HG02588 (cell line): ENCODE results near the gene CSF2RB.

Experiments
- ATAC-seq: cut with Tn5 transposase; IDR thresholded peaks from one replicate; pipeline ENCODE4 v1.9.1; 2021; ENCODE audit warnings: mild to moderate bottlenecking, moderate library complexity; ENCODE audit not compliant: unreplicated experiment

Gene CSF2RB

GRCh38 chr22:36934418-36935312, 21.2 kb downstream of the CSF2RB start:
- no peak for ATAC-seq

GRCh38 chr22:36935313-36935610, 21.8 kb downstream of the CSF2RB start:
- ATAC-seq: no peak

DNA sequence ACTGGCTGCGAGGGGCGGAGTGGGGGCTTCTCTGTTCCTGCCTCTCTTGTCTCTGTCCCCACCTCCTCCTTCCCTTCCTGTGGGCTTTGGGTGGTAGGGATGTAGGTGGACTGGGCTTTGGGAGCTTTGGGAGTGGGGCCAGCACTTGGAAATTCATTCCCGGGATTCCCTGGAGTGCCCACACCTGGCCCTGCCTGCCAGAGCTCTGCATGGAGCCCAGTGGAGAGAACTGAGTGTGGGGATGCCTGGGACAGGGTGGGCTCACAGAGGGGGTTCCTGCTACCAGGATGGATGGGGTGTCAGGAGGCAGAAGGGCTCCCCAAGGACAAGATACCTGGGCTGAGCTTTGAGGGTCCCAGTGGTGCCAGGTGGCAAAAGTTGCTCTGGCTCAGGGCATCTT, 22.3 kb downstream of the CSF2RB start:
- ATAC-seq: no peak

- no peak for ATAC-seq
These were observed 23.1 kb downstream of the CSF2RB start for GRCh38 chr22:36936362-36937116.

- no peak for ATAC-seq
These were observed 24.0 kb downstream of the CSF2RB start for GRCh38 chr22:36937319-36938027.

DNA sequence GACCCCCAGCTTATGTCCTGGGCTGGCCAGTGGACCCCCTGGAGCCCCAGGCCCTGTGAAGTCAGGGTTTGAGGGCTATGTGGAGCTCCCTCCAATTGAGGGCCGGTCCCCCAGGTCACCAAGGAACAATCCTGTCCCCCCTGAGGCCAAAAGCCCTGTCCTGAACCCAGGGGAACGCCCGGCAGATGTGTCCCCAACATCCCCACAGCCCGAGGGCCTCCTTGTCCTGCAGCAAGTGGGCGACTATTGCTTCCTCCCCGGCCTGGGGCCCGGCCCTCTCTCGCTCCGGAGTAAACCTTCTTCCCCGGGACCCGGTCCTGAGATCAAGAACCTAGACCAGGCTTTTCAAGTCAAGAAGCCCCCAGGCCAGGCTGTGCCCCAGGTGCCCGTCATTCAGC, 24.6 kb downstream of the CSF2RB start:
- ATAC-seq: no peak

DNA sequence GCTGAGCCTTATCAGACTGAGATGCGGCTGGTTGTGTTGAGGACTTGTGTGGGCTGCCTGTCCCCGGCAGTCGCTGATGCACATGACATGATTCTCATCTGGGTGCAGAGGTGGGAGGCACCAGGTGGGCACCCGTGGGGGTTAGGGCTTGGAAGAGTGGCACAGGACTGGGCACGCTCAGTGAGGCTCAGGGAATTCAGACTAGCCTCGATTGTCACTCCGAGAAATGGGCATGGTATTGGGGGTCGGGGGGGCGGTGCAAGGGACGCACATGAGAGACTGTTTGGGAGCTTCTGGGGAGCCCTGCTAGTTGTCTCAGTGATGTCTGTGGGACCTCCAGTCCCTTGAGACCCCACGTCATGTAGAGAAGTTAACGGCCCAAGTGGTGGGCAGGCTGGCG, 25.5 kb downstream of the CSF2RB start:
- ATAC-seq: no peak

DNA sequence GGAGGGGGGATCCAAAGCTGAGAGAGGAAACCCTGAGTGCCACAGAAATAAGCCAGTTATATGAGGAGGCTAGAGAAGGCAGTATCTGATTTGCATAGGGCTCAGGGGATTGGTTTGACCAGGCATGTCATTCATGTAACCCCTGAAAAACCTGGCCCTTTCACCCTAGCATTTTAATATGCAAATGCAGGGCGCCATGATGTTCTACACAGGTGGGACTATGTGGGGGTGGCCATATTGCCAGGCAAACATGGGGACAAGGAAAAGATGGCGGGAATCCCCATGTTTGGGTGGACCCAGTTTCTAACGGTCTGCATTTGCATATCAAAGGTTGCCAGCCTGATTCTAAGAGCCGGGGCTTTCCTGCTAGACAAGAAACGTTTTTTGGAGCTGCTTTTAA, 27.2 kb downstream of the CSF2RB start:
- no peak for ATAC-seq

GRCh38 chr22:36942556-36942955, 29.1 kb downstream of the CSF2RB start:
- ATAC-seq: no peak

GRCh38 chr22:36946421-36947158, 33.2 kb downstream of the CSF2RB start:
- ATAC-seq: no peak

DNA sequence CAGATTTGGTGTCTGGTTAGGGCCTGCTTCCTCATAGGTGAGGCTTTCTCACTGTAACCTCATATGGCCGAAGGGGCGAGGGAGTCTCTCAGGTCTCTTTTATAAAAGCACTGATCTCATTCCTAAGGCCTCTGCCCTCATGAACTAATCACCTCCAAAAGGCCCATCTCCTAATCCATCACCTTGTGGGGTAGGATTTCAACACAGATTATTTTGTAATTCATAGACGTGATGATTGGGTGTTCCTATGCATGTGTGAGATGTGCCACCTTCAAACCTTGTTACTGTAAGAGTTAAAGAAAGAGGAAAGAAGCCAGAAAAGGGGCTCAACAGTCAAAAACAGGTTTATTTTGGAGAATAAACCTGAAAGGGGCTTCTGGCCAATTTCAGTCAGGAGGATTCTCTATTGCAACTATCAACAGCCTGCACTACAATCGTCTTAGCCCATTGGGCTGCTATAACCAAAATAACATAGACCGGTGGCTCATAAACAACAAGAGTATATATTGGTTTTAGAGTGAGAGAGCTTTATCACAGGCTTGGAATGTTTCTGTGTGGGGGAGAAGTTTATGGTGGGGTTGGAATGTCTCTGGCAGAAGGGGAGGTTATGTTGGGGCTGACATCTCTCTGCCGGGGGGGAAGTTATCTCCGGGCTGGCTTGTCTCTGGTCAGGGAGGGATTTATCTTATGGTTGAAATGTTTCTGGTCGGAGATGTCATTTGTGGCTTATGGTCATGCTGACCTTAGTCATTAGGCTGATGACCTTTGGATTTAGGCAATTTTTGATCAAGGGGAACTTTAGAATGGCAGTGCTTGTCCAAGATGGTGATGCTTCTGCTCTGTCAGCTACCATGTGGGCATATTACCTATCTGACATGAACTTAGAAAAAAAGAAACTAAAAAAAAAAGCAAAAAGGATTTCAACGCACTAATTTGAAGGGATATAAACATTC, 35.1 kb downstream of the CSF2RB start:
- ATAC-seq: no peak

- ATAC-seq: no peak
These were observed 37.6 kb downstream of the CSF2RB start for GRCh38 chr22:36950797-36951590.

DNA sequence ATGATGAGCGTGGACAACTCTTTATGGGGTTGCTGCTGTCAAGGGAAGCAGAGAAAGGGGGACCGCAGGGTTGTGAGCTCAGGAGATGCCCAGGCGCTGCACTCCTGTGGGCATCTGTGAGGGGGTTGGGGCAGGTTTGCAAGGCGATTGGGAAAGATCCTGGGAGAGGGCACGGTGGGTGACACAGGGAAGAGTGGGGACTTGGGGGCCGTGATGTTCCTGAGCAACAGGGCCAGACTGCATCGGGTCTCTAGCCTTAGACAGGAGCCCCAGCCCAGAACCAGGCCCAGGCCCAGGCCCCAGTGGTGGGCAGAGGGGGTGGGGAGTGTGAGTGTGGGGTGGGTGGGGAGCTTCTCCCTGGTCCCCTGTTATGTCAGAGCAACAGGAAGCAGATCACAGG, 38.3 kb downstream of the CSF2RB start:
- no peak for ATAC-seq

DNA sequence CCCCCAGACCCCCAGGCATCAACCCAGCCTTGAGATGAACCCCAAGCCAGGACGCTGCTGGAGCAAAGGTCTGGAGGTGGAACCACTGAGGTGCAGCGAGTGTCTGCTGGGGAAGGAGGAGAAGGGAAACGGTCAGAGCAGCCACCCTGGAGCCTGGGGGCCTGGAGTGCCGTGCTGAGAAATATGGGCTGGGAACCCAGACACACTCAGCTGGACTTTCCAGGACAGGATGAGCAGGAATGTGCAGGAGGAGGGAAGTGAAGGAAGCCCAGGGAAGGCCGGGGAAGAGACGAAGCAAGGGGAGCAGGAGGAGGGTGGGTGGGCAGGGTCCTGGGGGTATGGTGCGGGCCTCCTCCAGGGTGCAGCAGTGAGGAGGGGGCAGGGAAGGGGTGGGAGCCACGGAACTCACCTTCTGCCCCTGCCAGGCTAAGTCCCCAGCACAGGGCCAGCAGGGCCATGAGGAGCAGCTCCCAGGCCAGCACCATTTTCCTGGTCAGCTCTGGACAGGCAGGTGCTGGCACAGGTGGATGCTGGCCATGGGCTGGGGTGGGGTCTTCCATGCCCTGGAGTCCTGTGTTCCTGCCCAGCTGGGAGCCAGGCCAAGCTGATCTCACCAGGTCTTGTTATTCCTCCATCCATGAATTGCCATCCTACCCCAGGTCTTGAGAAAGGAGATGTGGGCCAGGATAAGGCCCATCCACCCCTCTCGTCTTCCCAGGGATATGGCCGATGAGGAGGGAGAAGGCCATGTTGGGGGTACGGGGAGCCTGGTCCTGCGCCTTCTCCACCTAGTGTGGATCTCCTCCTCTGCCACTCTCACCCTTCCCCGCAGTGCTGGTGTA, 40.0 kb downstream of the CSF2RB start:
- ATAC-seq: no peak

DNA sequence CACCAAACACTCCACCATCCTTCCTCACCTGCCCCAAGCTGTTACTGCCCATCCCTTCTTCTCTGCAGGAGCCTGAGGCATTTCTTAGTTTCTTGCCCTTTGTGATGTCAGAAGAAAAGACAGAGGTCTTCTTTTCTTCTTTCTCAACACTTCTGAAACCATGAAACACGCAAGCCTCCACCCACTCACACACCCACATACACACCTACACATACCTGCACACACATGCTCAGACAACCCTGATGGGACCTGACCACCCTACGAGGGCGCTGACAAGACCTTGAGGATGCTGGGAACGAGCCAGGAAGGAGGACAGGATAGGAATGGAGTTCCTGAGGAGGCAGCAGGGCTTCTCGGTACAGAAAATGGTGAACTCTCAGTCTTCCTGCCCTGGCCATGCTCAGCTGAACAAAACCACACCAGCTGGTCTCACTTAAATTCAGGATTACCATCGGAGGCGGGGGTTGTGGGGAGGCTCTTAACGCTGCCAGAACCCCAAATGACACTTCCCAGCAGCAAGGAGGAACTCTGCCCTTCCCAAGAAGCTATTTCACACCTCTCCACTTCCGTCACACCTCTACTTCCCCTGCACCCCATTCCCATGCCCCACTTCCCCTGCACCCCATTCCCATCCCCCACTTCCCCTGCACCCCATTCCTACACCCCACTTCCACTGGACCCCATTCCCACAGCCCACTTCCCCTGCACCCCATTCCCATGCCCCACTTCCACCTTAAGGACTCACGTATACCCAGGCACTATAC, 41.0 kb downstream of the CSF2RB start:
- ATAC-seq: no peak

- ATAC-seq: no peak
These were observed 42.3 kb downstream of the CSF2RB start for GRCh38 chr22:36955691-36956090.

DNA sequence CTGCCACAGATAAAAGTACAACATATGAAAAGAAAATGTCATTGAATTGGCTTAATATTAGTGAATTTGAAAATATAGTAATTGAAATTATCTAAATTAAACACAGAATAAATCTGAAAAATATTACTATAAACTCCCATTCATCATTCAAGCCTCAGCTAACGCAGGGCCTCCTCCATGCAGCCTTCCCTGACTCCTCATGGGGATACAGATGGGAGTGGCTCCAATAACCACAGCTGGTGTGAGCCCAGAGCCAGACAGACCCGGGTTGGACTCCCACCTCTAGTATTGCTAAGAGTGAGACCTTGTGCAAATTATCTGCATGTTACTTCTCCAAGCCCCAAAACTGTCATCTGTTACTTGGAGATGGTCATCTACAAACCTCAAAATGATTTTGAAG, 44.9 kb downstream of the CSF2RB start:
- no peak for ATAC-seq

GRCh38 chr22:36961626-36962025, 48.2 kb downstream of the CSF2RB start:
- no peak for ATAC-seq
